HG02885 (cell line): Measurements from ENCODE around the gene TAB2.

Experiments used
- ATAC-seq: cut with Tn5 transposase; IDR thresholded peaks from one replicate; pipeline ENCODE4 v1.9.1; 2021; ENCODE audit warnings: mild to moderate bottlenecking; ENCODE audit not compliant: unreplicated experiment, poor library complexity

Gene TAB2

DNA sequence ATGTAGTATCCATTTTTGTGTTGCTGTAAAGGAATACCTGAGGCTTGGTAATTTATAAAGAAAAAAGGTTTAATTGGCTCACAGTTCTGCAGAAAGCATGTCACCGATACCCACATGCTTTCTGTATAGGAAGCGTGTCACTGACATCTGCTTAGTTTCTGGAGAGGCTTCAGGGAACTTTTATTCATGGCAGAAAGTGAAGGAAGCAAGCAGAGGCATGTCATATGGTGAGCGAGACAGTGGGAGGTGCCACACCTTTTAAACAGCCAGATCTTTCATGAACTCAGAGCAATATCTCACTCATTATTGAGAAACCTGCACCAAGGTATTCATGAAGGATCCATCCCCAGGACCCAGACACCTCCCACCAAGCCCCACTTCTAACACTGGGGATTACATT, 86.0 kb downstream of the TAB2 start:
- no peak for ATAC-seq

DNA sequence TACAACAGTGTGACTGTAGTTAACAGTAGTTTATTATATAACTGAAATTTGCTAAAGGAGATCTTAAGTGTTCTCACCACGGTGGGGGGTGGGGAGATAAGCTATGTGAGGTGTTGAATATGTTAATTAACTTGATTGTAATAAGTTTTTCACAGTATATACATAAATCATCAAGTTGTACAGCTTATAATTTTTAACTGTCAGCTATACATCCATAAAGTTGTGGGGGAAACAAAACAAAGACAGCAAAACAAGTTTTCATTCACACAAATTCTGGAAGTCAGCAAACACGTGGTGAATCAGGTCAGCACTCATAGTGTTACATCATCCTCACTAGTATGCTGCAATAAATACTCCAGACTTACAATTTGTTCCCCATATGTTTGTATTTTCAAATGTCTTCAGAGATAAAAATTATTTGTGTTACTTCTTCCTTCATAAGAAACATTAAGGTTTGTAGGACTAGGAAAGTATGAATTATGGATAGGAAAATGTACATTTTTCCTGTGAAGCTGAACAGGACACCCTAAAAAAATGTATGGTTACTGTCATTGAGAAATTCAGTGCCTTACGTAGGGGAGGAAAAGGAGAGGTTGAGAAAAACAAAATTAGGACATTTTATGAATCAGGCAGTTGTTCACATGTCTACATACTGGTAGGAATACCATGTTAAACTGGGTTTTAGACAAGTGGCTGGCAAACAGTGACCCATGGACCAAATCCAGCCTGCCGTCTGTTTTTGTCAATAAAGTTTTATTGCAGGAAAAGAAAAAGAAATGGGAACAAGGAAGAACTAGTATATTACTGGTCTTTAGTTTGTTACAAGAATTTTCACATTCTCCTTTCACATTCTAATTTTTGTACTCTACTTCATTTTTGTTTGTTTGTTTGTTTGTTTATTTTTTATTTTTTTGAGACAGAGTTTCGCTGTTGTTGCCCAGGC, 88.6 kb downstream of the TAB2 start:
- ATAC-seq = no peak

- ATAC-seq = no peak
These were observed 92.1 kb downstream of the TAB2 start for GRCh38 chr6:149409617-149410016.

- ATAC-seq = no peak
These were observed 93.0 kb downstream of the TAB2 start for GRCh38 chr6:149410557-149410956.

DNA sequence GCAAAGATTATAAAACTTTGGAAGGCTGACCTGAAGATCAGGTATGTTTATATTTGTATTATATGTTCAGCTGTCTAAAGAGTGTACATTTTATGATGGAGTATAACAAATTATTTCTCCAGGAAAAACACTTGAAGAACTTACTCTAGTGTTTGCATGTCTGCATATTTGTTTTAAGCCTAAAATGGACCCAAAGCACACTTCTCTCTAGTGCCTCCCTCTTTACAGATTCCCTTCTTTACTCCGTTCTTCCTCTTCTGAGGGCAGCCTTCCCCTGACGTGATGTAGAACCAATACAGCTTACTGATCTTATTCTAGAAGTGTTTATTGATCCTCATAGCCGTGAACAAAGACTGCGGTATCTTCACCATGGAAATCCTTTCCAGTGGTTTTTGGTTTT, 96.5 kb downstream of the TAB2 start:
- no peak for ATAC-seq

DNA sequence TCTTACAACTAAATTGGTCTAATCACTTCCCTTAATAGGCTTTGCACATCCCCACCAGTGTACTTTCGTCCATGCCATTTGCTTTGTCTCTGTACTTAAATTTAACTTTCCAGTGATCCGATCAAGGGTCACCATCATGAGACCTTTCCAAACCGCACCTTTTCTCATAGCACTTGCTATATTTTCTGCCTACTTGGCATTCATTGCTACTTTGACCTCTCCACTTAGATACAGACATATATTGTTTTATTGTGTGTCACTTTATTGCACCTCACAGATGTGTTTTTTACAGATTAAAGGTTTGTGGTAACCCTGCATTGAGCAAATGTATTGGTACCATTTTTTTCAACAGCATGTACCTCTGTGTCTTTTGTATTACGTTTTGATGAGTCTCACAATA, 97.3 kb downstream of the TAB2 start:
- no peak for ATAC-seq

DNA sequence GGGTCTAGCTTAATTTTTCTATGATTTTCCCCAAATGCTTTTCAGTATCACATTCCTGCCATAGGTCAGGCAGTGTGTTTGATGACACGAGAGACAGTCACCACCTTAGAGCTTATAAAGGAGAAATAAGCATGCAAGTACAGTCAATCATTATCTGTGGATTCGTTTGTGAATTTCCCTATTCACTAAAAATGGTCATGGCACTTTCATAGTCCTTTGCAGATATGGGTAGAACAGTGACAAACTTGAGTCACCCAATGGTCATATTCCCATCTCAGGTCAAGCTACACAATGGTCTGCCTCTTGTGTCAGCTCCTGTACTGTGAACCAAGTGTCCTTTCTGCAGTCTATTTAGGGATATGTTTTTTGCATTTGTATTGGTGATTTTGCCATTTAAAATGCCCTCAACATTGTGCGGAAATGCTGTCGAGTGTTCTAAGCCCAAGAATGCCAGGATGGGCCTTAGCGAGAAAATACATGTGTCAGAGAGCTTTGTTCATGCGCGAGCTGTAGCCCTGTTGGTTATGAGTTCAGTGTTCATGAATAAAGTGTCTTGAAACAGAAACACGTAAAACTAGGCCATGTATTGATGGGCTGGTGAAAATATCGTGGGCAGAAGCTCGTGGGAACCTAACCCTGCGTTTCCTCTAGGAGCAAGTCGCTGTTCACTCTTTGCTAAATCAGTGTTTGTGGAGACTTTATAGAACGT, 102.3 kb downstream of the TAB2 start:
- ATAC-seq = no peak

DNA sequence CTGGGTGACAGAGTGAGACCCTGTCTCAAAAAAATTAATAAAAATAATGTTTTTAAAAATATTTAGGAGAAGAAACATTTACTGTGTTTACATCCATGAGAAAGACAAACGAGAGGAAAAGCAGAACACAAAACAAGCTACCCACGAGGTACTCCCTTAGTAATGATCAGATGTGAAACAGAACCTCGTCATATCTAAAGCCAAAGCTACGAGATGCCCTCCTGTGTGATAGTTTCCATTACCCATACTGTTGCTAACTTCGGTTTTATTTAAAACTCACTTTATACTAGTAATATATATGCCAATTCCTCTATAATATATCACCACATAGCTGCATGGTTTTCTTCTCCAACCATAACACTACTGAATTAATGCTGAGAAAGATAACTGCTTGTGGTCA, 103.6 kb downstream of the TAB2 start:
- no peak for ATAC-seq

- no peak for ATAC-seq
These were observed 105.1 kb downstream of the TAB2 start for GRCh38 chr6:149422581-149422980.

GRCh38 chr6:149423964-149424440, 106.5 kb downstream of the TAB2 start:
- no peak for ATAC-seq

DNA sequence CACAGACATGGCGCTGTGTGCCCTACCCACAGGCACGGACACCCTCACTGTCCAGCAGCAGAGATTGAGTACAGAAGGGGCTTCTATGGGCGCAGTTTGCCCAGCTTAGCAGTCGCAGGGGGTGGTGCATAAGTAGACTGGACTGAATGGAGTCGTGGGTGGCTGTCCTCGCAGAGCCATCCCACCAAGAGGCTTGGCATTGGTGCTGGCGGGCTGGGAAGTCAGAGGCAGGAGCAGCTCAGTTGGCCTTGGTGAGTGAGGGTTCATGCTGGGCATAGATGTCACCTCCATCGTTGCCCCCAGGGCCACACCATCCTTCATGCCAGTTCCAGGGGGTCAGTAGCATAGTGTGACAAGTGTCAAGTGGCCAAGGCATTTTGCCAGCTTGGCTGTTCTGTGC, 107.7 kb downstream of the TAB2 start:
- ATAC-seq = no peak

- ATAC-seq = no peak
These were observed 108.2 kb downstream of the TAB2 start for GRCh38 chr6:149425754-149426153.

GRCh38 chr6:149428606-149429005, 111.1 kb downstream of the TAB2 start:
- ATAC-seq = no peak

DNA sequence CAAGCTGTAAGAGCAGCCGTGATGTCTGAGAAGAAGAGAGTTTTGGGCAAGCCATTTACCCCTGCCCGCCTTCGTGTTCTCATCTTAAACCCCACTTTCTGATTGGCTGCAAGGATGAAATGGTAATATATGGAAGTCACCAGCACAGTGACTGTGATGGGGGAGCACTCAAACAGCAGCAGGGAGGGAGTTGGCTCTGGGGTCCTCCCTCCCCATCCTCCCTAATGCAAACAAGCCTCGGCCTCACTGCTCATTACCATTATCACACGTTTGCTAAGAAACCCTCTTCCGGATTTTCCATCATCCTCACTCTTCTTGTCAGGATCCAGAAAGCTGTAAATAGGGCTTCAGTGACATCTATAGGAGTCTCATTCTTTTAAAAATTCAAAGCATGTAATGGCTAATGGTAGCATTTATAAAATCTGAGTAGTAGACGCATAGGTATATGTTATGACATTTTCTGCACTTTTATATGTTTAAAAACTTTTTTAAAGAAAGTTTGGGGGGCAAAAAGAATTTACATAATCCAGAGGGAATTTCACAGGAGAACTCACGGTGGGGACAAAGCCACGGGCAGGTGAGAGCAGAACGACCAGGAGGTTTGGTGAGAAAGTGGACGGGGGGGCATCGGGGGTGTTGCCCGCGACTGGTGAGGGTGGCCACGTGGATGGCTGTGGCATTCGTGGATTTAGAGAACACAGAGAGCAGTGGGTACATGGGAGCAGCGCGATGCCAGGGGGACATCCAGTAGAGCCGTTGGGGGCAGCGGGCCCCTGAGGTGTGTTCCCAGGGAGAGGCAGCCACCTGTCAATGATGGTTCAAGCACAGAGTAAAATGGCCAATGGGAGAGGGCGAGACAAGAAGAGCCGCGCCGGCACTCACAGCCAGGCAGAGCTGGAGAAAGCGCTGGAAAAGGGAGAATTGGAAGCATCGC, 112.2 kb downstream of the TAB2 start:
- ATAC-seq = no peak

DNA sequence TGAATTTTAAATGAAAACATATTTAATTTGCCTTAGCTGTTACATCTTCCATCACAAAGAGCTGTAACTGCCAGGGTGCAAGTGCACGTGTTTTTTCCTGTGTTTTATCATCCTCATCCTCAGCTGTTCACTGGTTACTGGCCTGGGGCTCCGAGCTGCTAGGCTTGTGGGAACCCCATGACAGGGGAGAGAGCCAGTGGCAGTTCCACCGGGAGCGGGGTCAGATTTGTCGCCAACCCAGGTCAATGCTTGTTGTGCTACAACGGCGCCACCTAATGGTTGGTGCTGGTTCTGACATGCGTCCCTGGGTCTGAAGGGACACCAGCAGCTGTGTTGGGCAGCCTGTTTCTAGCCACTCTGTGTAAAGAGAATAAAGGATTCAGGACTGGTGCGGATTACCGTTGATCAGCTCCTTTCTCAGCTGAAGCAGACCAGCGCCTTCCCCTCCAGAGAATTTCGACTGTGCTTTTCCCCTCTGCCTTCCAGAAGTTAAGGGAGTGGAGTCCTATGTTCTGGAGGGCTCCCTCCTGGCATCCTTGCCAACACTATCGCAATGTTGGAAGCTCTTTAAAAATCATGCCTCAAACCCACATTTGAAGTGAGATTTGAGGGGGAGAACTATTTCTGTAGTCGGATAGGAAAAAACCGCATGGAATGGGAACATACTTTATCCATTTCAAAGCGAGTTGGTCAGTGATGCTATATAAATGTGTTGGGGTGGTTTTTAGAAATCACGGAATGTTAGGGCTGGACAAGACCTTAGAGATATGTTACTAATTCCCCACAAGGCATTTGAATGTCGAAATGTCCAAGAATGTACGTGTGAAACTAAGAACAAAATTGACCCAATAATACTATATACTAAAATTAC, 114.6 kb downstream of the TAB2 start:
- peak; percentile 91 for ATAC-seq

GRCh38 chr6:149433405-149433804, 115.9 kb downstream of the TAB2 start:
- no peak for ATAC-seq

GRCh38 chr6:149433881-149434280, 116.4 kb downstream of the TAB2 start:
- no peak for ATAC-seq

GRCh38 chr6:149435919-149436586, 118.5 kb downstream of the TAB2 start:
- no peak for ATAC-seq

- ATAC-seq = no peak
These were observed 119.1 kb downstream of the TAB2 start for GRCh38 chr6:149436647-149437046.
